GM18519 (cell line): ENCODE data around the gene RNF126.
"Not testable (repeated sequence)": the region's sequence is repeated elsewhere in the genome, so short reads cannot be mapped to it uniquely, and the experiment has no call there.

ENCODE experiments used
- ATAC-seq: cut with Tn5 transposase; IDR thresholded peaks from one replicate; pipeline ENCODE4 v1.9.1; 2021; ENCODE audit warnings: mild to moderate bottlenecking, moderate library complexity; ENCODE audit not compliant: unreplicated experiment, low FRiP score

RNF126 gene

DNA sequence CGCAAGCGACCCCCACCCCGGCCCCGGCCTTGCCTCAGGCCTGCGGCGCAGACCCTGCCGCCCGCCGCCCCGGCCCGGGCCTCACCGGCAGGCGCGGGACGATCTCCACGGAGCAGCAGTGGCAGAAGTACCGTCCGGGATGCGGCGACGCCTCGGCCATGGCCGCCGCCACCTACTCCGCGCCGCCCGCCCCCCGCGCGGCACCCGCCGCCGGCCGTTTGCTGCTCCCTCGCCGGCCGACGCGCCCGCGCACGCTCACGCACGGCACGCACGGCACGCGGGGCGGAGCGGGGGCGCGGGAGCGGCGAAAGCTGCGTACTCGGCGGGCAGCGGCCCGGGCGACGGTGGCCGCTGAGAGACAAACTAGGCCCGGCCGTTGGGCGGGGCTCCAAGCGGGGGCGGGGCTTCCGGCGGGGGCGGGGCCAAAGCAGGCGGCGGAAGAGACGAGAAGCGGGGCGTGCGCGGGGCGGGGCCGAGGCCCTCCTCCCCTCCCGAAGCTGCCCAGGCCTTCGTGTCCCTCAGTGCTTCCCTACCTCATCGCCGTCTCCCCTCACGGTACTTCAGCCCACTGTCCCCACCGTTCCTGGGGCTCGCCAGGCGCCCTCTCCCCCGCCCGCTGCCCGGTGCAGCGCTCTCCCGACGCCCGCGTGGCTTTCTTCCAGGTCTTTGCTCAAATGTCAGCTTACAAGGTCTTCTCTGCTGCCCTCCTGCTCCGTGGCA is at the start of gene RNF126:
Gene RNF126 (minus strand): TSS at position 253 of the 720 bp plus-strand sequence. CDS start 93 bp downstream, at position 160.
- no peak for ATAC-seq

DNA sequence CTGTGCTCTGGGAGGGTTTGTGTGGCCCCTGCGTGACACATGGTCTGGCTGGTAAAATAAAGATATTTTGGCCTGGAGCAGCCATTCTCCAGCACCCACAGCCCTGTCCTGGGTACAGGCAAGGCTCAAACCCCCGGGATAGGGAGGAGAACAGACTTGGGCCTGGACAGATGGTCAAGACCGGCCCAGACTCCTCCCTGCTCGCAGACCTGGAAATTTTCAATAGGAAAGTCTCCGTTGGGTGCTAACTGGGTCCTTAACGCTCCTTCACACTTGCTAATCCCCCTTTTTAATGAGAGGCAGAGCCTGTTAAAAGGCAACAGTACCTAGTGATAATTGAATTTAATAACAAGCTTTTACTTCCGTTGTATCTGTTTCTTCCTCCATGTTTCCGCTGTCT is 48.2 kb upstream of the RNF126 start:
- ATAC-seq: no peak

DNA sequence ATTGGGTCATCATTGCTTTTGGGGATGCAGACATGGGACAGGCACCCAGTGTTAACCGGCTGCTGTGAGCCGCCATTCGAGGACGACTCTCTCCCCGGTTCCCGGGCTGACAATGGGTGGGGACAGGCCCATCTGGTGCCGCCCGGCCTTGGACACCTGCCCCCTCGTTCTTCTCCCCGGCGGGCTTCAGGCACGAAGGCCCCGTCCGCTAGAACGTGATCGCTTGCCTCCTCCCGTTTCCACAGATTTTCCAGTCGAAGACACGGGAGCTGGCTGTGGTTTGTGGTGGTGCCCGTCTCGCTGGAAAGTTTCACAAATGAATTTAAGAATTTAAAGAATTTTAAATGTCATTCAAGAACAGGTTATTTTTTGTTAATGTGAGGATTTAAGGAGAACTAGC is 47.8 kb upstream of the RNF126 start:
- no peak for ATAC-seq

DNA sequence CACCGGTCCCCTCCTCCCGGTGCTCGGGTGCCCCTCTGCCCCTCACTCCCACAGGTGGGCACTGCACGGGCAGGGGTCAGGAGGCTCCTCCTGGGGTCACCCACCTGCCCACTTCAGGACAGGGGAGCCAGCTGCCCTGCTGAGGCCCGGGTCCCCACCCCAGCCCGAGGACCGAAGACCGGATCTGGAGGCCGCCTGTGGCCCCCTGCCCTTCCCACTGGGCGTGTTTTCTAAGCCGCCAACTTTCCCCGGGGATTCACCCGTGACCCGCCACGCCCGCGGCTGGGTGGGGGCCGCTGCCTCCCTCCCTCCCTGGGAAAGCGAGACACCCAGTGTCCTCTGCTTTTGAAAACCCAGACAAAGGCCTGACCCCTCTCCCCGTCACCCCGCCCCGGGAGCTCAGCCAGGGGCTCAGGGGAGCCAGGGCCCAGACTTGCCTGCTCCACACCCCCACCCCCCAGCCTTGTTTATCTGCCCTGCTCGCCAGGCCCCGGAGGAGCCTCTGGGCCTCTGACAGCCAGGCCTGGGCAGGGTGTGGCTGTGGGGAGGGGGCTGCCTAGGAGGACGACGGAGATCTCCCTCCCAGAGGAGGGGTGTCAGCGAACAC is 47.1 kb upstream of the RNF126 start:
- no peak for ATAC-seq

DNA sequence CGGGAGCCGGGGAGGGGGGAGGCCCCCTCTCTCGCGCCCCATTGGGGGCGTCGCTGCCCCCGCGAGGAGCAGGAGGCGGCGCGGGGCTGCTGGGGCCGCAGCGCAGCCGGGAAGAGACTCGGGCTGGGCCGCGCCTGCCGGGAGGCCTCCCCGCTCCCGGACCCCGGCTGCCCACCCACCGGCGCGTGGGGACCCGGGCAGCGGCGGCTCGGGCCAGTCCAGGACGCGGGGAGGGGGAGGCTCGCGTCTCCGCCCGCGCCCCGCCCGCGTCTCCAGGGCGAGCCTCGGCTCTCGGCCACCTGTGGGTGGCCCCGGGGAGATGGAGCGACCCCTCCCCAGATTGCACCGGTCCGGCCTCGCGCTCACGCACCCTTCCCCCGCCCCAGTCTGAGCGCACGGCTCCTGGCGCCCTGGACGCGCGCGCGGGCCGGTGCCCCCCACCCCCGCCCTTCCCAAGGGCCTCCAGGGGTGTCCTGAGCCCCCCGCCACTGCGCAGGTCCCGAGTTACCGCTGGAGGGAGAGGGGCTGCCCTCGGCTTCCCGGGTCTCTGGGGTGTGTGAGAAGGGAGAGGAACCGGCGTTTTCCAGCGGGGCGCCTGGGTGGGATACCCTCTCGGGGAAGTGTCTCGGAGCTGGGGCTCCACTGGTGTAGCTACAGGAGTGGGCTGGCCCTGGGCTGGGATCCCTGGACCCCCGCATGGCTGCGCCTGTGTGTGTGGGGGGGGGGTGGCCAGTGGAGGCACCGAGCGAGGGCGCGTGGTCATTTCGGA is 46.4 kb upstream of the RNF126 start:
- no peak for ATAC-seq

DNA sequence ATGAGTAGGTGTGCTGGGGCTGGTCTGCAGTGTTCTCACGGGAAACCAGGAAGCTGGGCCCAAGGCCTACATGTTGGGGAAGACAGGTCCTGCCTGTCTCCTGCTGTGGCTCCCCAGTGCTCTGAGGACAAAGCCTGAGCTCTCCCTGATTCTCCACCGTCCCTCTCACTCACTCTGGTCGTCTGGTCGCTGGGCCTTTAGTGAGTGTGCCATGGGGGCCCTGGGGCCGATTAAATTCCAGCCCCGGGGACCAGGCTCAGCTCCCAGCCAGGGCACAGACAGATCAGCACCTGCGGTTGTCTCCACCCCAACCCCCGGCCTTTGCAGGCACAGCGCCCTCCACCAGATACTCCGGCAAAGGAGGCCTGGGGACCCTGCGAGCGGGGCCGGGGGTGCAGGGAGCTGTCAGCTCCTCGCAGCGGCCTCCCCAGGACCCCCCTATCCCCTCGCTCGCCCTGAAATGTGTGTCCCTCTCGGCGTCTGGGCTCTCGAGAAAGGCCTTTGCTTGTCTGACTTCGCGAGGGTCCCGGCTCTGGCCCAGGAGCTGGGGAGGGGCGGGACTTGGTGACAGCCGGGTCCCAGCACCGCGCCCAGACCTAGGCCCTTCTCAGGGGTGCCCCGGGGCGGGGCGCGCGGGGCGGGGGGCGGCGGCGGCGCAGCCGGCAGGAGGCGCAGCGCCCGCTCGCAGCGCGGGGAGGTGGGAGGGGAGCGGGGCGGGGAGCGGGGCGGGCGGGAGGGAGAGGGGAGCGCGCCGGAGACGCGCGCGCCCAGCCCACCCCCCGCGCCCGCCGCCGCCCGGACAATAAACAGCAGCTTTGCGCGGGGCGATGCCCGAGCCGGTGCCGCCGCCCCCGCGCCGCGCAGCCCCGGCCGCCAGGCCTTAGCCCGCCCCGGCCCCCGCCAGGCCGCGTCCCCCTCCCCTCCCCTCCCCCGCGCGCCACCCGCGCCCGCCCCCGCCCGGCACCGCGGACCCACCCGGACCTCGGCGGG is 45.4 kb upstream of the RNF126 start, which contains the start of gene PALM:
Gene PALM (plus strand): TSS at position 782 of the 990 bp plus-strand sequence. CDS start 212 bp downstream, outside the sequence.
- ATAC-seq: no peak

DNA sequence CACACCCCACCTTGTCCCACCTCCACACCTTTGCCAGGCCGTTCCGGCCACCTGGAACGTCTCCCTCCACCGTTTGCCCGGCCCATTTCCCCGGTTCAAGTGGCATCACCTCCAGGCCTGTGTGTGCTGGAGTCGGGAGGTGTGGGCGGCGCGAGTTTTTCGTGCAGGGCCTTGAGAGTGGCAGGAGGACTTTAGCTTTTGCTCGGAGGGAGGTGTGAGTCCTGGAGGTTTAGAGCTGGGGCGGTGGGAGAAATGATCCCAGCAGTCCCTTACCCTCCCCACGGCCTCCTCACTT is 41.4 kb upstream of the RNF126 start:
- no peak for ATAC-seq

DNA sequence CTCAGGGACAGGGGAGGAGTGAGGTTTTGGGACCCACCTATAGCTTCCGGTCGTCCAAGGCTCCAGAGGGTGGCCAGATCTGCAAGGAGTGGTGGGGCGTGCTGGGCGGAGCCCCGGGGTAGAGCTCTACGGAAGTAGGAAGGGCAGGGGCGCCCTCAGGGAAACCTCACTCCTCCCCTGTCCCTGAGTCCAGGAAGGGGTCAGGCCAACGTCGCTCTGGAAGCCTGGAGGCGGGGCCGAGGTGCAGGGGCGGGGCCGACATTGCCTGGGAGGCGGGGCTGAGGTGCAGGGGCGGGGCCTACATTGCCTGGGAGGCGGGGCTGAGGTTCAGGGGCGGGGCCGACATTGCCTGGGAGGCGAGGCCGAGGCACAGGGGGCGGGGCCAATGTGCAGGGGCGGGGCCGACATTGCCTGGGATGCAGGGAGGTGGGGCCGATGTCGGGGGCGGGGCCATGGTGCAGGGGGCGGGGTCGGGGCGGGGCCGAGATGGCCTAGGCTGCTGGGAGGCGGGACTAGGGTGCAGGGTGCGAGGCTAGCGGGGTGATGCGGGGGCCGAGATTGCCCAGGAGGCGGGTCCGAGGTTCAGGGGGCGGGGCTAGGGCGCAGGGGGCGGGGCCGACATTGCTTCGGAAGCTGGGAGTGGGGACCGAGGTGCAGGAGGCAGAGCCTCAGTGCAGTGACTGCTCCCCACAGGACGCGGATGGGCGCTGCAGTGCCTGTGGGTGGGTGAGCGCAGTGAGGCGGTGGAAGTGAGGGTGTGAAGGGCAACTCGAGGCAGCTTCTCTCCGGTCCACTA is 40.8 kb upstream of the RNF126 start:
- no peak for ATAC-seq

DNA sequence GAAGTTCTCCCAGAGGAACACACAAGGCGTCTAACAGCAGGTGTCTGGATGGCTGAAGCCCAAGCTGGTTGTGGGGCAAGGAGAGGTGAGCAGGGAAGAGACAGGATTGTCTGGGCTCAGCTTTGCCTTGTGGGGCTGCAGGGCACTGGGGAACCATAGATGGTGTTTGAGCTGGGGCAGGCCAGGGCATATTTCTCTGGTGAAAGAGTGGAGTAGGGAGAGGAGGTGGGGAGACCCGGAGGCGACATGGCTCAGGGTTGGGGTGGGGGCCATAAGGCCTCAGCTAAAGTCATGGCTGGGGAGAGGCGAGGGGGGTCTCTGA is 40.3 kb upstream of the RNF126 start:
- no peak for ATAC-seq

DNA sequence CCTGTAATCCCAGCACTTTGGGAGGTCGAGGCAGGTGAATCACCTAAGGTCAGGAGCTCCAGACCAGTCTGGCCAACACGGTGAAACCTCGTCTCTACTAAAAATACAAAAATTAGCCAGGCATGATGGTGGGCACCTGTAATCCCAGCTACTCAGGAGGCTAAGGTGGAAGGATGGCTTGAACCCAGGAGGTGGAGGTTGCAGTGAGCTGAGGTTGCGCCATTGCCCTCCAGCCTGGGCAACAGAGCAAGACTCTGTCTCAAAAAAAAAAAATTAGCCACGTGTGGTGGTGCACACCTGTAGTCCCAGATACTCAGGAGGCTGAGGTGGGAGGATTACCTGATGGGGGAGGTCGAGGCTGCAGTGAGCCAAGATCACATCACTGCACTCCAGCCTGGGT is 39.8 kb upstream of the RNF126 start:
- not testable (repeated sequence) for ATAC-seq

DNA sequence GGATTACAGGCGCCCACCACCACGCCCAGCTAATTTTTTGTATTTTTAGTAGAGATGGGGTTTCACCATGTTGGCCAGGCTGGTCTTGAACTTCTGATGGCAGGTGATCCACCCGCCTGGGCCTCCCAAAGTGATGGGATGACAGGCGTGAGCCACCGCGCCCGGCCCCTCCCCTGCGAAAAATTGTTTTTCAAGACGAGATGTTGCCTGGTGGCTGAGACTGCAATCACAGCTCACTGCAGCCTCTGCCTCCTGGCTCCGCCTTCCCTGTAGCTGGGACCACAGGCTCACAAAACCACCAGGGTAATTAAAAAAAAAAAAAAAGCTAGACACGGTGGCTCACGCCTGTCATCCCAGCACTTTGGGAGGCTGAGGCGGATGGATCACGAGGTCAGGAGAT is 36.9 kb upstream of the RNF126 start:
- ATAC-seq: not testable (repeated sequence)

DNA sequence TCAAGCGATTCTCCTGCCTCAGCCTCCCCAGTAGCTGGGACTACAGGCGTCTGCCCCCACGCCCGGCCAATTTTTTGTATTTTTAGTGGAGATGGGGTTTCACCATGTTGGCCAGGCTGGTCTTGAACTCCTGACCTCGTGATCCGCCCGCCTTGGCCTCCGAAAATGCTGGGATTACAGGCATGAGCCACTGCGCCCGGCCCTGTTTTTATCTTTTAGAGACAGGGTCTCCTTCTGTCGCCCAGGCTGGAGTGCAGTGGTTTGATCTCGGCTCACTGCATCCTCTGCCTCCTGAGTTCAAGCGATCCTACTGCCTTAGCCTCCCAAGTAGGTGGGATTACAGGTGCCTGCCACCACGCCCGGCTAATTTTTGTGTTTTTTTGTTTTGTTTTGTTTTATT is 35.5 kb upstream of the RNF126 start:
- not testable (repeated sequence) for ATAC-seq

DNA sequence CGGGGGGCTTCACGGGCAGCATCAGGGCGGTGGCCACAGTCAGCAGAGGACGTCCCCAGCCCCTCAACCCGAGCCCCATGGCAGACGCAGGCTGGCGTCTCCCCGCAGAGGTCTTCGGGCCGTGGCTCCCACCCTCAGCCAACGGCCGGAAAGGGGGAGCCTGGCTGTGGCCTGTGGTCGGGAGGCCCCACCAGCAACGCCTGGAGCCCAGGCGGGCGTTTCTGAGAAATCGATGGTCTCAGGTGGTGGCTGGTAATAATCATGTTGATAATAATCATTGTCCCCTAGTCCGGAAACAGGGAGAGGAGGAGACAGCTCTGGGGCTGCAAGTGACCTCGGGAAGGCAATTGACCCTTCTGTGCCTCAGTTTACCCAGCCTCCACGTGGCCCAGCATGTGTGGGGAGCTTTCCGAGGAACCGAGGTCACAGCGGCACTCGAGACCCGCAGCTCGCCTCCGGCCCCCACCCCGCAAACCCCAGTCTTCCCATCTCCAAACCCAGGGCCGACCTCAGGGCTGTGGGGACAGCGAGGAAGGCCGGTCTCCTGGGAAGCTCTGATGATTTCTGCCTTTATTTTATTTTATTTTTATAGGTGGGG is 32.4 kb upstream of the RNF126 start, which contains the start of gene PRSS57:
Gene PRSS57 (minus strand): TSS at position 101 of the 598 bp plus-strand sequence. CDS start 22 bp downstream, at position 79.
- no peak for ATAC-seq

DNA sequence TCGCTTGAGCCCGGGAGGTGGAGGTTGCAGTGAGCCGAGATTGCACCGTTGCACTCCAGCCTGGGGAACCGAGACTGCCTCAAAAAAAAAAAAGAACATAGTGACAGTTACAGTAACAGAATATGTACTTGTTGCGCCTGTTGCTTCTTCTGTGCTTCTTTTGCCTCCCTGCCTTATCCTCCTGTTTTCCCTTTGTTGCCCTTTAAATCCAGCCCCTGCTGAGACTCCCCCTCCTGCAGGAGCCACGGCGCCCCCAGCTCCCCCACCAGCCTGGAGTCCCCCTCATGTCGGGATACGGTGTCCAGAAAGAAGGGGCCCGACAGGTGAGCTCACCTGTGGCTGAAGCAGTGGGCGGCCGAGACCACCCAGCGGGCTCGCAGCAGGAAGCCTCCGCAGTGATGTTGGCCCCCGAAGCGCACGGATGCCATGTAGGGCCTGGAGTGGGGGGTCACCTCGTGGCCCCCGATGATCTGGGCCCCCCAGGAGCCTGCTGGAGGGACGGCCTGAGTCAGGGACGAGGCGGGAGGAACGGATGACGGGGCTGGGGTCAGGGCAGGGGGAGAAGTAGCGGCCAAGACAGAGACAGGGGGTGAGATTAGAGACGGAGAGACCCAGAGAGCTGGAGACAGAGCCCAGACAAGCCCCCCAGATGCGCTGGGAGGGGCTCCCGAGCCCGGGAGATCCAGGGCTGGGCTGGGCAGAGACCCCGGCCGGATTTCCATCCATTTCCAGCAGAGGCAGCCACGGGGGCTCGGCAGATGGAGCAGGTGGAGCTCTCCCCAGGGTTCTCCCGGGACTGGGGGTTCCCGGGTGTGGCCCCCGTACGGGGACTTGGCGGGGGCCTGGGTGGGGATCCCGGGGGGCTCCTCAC is 31.7 kb upstream of the RNF126 start:
- ATAC-seq: no peak

DNA sequence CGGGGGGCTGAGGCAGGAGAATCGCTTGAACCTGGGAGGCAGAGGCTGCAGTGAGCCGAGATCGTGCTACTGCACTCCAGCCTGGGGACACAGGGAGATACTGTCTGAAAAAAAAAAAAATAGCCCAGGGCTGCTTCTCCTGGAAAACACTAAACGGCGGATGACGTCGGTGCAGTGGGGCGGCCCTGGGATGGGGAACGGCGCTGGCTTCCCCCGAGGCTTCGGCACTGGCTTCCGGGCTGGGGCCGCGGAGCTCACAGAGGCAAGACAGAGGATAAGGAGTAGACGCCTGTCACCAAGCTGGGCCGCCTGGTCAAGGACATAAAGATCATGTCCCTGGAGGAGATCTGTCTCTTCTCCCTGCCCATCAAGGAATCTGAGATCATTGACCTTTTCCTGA is 27.2 kb upstream of the RNF126 start:
- no peak for ATAC-seq

DNA sequence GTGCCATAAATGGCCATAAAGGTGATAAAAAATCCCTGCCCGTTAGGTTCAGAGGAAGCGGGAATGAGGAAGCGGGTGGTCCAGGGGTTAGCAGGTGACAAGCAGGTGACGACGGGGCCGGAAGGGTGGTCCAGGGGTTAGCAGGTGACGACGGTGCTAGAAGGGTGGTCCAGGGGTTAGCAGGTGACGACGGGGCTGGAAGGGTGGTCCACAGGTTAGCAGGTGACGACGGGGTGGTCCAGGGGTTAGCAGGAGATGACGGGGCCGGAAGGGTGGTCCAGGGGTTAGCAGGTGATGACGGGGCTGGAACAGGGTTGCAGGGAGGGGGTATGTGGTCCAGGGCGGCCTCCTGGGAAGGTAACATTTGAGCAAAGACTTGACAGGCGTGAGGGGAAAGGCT is 26.0 kb upstream of the RNF126 start:
- ATAC-seq: no peak

DNA sequence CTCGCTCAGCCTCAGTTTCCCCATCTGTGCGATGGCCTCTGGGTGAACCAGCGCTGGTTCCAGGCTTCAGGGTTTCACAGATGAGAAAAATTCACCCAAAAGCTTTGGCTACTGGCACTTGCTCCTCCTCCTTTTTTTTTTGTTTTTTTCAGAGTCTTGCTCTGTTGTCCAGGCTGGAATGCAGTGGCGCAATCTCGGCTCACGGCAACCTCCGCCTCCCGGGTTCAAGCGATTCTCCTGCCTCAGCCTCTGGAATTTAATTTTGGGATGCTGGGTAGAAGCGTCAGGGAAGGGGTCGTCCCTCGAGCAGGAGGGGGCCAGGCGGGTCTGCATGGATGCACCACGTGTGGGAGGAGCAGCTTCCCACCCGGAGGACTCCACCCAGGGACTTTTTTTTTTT is 25.2 kb upstream of the RNF126 start:
- no peak for ATAC-seq

DNA sequence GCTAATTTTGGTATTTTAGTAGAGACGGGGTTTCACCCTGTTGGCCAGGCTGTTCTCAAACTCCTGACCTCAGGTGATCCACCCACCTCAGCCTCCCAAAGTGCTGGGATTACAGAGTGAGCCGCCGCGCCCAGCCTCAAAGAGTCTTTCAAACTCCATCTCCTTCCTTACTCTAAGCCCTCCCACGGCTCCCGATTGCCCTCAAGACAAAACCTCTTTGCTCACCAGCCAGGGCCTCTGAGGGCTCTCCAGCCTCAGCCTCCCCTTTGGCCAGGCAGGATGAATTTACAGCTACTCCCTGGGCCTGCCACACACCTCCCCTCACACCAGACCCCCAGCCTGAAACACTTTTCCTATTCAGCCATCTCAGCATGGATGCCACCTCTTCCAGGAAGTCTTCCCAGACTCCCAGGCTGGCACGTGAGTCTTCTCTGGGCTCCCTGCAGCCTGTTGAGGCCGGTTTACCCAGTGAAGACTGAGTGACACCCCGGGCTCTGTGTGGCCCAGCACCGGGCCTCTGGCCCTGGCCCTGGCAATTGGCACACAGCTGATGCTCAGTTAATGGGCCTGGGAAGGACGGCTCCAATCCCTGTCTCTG is 24.7 kb upstream of the RNF126 start:
- ATAC-seq: no peak
